ENCODE data around the gene HDGF. TPM values are rescaled to one million over a fixed set of nuclear protein-coding genes. Genes with fewer than 3 reads are reported as not detected.

Gene HDGF
- total and polyA plus RNA-seq, 2 donors (not counting 1 experiment from before 2014, with no cell fraction given): 99.1 to 138 TPM

DNA sequence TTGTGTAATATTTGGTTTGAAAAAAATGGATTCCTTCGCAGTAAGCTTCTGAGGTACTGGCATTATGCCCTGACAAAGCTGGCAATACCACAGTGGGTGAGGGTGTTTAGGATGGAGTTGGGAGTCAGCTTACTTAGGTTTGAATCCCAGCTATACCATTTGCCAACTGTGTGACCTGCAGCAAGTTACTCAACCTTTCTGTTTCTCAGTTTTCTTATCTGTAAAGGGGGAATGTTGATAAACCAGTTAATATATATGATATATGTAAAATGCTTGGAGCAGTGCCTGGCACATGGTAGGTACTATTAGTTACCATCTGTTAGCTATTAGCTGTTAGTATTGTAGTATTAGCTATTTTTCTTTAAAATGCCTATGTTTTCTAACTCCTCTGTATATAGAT, 4.9 kb upstream of the HDGF start:
- H3K4me2 ChIP-seq (ENCODE audit: extremely low read depth, insufficient read depth, low read length): no peak overlapping the region
- peaks cover 3% of the 10 kb centered on the region for H3K4me1 ChIP-seq (ENCODE audit: control insufficient read depth, extremely low read depth, insufficient read depth, low read length)
- no peak overlapping the region for H3K27ac ChIP-seq (ENCODE audit: insufficient read depth, low read length)
- no peaks in the 10 kb centered on the region for H4K20me1 ChIP-seq (ENCODE audit: control insufficient read depth, extremely low read depth, insufficient read depth, low read length)
- H3K79me2 ChIP-seq (ENCODE audit: control insufficient read depth, insufficient read depth, low read length): peaks cover 7% of the 10 kb centered on the region
- no peak overlapping the region for H3K4me3 ChIP-seq (replicated peaks in 1 of 4; ENCODE audit: control extremely low read depth in 1 of 4, insufficient read depth in 1 of 4, low read depth in 3 of 4, low read length in 4 of 4)
- no peaks in the 10 kb centered on the region for H3K27me3 ChIP-seq (ENCODE audit: control insufficient read depth, insufficient read depth, low read length)
- DNase-seq (ENCODE audit: low read depth in 2 of 2): no peak
- no peaks in the 10 kb centered on the region for H3K9me3 ChIP-seq (ENCODE audit: control insufficient read depth, insufficient read depth, low read depth, low read length)
- H3K36me3 ChIP-seq (ENCODE audit: control insufficient read depth, insufficient read depth, low read length): no peaks in the 10 kb centered on the region
- TF ChIP-seq EZH2 (IDR thresholded peaks at IDR 0.05; ENCODE audit: low read length, missing control alignments): no peak
- TF ChIP-seq, protein P1, sequence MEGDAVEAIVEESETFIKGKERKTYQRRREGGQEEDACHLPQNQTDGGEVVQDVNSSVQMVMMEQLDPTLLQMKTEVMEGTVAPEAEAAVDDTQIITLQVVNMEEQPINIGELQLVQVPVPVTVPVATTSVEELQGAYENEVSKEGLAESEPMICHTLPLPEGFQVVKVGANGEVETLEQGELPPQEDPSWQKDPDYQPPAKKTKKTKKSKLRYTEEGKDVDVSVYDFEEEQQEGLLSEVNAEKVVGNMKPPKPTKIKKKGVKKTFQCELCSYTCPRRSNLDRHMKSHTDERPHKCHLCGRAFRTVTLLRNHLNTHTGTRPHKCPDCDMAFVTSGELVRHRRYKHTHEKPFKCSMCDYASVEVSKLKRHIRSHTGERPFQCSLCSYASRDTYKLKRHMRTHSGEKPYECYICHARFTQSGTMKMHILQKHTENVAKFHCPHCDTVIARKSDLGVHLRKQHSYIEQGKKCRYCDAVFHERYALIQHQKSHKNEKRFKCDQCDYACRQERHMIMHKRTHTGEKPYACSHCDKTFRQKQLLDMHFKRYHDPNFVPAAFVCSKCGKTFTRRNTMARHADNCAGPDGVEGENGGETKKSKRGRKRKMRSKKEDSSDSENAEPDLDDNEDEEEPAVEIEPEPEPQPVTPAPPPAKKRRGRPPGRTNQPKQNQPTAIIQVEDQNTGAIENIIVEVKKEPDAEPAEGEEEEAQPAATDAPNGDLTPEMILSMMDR (conservative IDR thresholded peaks at IDR 0.05 in 1 of 2, IDR thresholded peaks at IDR 0.05 in 1 of 2; ENCODE audit: low read depth in 1 of 2, low read length in 2 of 2): no peak
- no peak overlapping the region for H2AFZ ChIP-seq (ENCODE audit: low read length)
- no peak overlapping the region for H3K9ac ChIP-seq (ENCODE audit: insufficient read depth, low read length)

DNA sequence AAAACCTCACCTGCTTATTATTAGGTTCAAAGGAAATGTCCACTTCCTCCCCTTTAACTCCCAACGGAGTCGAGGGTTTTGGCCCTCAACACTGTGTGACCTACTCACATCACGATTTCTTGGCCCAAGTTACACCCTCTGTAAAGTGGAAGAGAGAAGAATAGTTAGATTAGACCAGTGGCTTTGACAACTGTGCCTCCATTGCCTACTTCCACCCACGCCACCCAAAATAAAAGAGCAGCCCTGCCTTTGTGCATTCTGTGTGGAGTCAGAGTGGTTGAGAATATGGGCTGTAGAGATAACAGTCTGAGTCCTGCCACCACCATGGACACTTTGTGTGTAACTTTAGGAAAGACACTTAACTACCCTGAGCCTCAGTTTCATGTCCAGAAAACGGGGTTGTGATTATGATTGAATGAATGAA, 4.1 kb upstream of the HDGF start:
- TF ChIP-seq, protein P1 (conservative IDR thresholded peaks at IDR 0.05 in 1 of 2, IDR thresholded peaks at IDR 0.05 in 1 of 2; ENCODE audit: low read depth in 1 of 2, low read length in 2 of 2): no peak
- no peak for TF ChIP-seq EZH2 (IDR thresholded peaks at IDR 0.05; ENCODE audit: low read length, missing control alignments)

DNA sequence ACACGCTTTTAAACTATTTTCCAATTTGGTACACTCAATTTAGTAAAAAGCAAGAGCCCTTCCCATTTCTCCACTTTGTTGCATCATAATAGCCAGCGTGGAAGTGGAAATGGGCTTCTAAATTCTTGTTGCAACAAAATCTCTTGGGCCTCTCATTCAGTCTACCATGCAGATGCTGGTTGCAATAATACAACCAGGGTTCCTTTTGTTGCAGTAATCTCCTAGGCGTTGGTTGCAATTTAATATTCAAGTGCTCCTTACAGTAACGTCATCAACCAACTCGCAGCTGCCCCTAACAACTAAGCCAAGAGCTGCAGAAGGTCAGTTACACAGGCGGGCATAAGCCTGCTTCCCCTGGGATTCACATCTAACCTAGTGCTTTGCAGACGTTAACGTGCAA, 2.7 kb upstream of the HDGF start:
- Histone ChIP-seq H3K79me2 (ENCODE audit: control insufficient read depth, insufficient read depth, low read length) (peaks cover 29% of the 10 kb centered on the region), H3K4me3 (replicated peaks in 1 of 4; ENCODE audit: control extremely low read depth in 1 of 4, insufficient read depth in 1 of 4, low read depth in 3 of 4, low read length in 4 of 4) (no peak overlapping the region), H3K36me3 (ENCODE audit: control insufficient read depth, insufficient read depth, low read length) (no peaks in the 10 kb centered on the region), H2AFZ (ENCODE audit: low read length) (no peak overlapping the region), H4K20me1 (ENCODE audit: control insufficient read depth, extremely low read depth, insufficient read depth, low read length) (no peaks in the 10 kb centered on the region), H3K27me3 (ENCODE audit: control insufficient read depth, insufficient read depth, low read length) (no peaks in the 10 kb centered on the region), H3K4me1 (ENCODE audit: control insufficient read depth, extremely low read depth, insufficient read depth, low read length) (peaks cover 9% of the 10 kb centered on the region), H3K4me2 (ENCODE audit: extremely low read depth, insufficient read depth, low read length) (no peak overlapping the region), H3K27ac (ENCODE audit: insufficient read depth, low read length) (no peak overlapping the region), H3K9ac (ENCODE audit: insufficient read depth, low read length) (no peak overlapping the region), H3K9me3 (ENCODE audit: control insufficient read depth, insufficient read depth, low read depth, low read length) (no peaks in the 10 kb centered on the region)
- no peak for DNase-seq (ENCODE audit: low read depth in 2 of 2)
- TF ChIP-seq EZH2 (IDR thresholded peaks at IDR 0.05; ENCODE audit: low read length, missing control alignments): no peak
- TF ChIP-seq, protein P1 (conservative IDR thresholded peaks at IDR 0.05 in 1 of 2, IDR thresholded peaks at IDR 0.05 in 1 of 2; ENCODE audit: low read depth in 1 of 2, low read length in 2 of 2): no peak

More for the DNA sequence above, 4.1 kb upstream of the HDGF start:
- peaks cover 3% of the 10 kb centered on the region for H3K4me1 ChIP-seq (ENCODE audit: control insufficient read depth, extremely low read depth, insufficient read depth, low read length)
- no peak overlapping the region for H3K27ac ChIP-seq (ENCODE audit: insufficient read depth, low read length)
- no peaks in the 10 kb centered on the region for H4K20me1 ChIP-seq (ENCODE audit: control insufficient read depth, extremely low read depth, insufficient read depth, low read length)
- no peaks in the 10 kb centered on the region for H3K27me3 ChIP-seq (ENCODE audit: control insufficient read depth, insufficient read depth, low read length)
- DNase-seq (ENCODE audit: low read depth in 2 of 2): no peak
- H3K36me3 ChIP-seq (ENCODE audit: control insufficient read depth, insufficient read depth, low read length): no peaks in the 10 kb centered on the region
- no peak overlapping the region for H3K4me3 ChIP-seq (replicated peaks in 1 of 4; ENCODE audit: control extremely low read depth in 1 of 4, insufficient read depth in 1 of 4, low read depth in 3 of 4, low read length in 4 of 4)
- H3K9ac ChIP-seq (ENCODE audit: insufficient read depth, low read length): no peak overlapping the region
- H3K4me2 ChIP-seq (ENCODE audit: extremely low read depth, insufficient read depth, low read length): no peak overlapping the region
- H3K79me2 ChIP-seq (ENCODE audit: control insufficient read depth, insufficient read depth, low read length): peaks cover 15% of the 10 kb centered on the region
- no peak overlapping the region for H2AFZ ChIP-seq (ENCODE audit: low read length)
- no peaks in the 10 kb centered on the region for H3K9me3 ChIP-seq (ENCODE audit: control insufficient read depth, insufficient read depth, low read depth, low read length)
